ENCODE measurements around the gene ARHGEF12. TPM values are rescaled to one million over a fixed set of nuclear protein-coding genes. Genes with fewer than 3 reads are reported as not detected.

Gene ARHGEF12
- total RNA-seq, 1 donor from 2014 or later: 40.8 TPM

DNA sequence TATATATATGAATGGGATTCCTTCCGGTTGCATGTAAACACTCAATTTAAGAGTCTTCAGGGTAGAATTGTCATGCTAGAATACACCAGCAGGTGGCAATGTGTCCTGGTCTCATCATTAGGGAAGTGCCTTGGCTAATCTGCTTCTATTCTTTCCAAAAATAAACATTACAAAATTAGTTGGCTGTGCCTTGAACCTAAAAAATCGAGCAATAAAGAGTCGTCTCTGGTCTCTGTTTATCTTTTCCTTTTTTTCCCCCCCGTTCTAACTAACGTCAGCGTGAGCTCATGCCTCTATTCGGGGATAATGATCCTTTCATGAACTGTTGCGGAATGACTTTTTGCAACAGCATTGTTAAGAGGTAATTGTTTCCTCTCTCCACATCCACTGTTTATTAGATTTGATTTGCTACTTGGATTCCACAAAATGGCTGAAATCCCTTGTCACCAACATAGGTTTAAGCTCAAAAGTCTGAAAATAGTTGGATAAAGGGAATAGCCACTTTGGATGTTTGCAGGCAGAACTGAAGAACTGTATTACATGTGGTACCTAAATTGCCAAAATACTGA, 1.2 kb upstream of the ARHGEF12 start:
- H3K27ac Mint-ChIP-seq (ENCODE audit: unreplicated experiment): no peak overlapping the region
- peaks cover 5% of the 10 kb centered on the region for H3K9me3 Mint-ChIP-seq (ENCODE audit: unreplicated experiment)
- TF ChIP-seq, protein P1, sequence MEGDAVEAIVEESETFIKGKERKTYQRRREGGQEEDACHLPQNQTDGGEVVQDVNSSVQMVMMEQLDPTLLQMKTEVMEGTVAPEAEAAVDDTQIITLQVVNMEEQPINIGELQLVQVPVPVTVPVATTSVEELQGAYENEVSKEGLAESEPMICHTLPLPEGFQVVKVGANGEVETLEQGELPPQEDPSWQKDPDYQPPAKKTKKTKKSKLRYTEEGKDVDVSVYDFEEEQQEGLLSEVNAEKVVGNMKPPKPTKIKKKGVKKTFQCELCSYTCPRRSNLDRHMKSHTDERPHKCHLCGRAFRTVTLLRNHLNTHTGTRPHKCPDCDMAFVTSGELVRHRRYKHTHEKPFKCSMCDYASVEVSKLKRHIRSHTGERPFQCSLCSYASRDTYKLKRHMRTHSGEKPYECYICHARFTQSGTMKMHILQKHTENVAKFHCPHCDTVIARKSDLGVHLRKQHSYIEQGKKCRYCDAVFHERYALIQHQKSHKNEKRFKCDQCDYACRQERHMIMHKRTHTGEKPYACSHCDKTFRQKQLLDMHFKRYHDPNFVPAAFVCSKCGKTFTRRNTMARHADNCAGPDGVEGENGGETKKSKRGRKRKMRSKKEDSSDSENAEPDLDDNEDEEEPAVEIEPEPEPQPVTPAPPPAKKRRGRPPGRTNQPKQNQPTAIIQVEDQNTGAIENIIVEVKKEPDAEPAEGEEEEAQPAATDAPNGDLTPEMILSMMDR (IDR thresholded peaks at IDR 0.05; ENCODE audit: partially characterized antibody, unreplicated experiment): peak; percentile 72
- DNase-seq: peak; percentile 38
- peaks cover 3% of the 10 kb centered on the region for H3K27me3 Mint-ChIP-seq (ENCODE audit: unreplicated experiment)
- H3K4me3 Mint-ChIP-seq (ENCODE audit: unreplicated experiment): peak overlapping the region; percentile 82
- H3K4me1 Mint-ChIP-seq (ENCODE audit: low read depth, unreplicated experiment): peaks cover 27% of the 10 kb centered on the region
- no peaks in the 10 kb centered on the region for H3K36me3 Mint-ChIP-seq (ENCODE audit: unreplicated experiment)

DNA sequence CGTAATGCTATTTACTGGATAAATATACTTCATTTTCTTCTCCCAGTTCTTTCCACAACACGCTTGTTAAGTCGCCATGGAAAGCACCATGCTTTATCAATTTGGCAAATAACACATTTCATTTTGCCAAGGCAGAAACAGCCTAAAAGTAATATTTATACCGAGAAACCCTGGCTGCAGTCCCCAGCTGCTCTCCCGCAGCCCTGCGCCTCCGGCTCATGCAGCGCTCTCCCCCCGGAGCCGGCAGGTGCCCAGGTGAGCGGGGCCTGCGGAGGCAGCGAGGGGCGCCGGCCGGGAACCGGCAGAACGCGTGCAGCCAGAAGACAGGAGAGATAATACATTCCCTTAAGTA, 681 bp upstream of the ARHGEF12 start:
- Mint-ChIP-seq H3K4me3 (ENCODE audit: unreplicated experiment) (peak overlapping the region; percentile 82), H3K9me3 (ENCODE audit: unreplicated experiment) (peaks cover 5% of the 10 kb centered on the region), H3K27ac (ENCODE audit: unreplicated experiment) (no peak overlapping the region), H3K4me1 (ENCODE audit: low read depth, unreplicated experiment) (peaks cover 28% of the 10 kb centered on the region), H3K36me3 (ENCODE audit: unreplicated experiment) (no peaks in the 10 kb centered on the region), H3K27me3 (ENCODE audit: unreplicated experiment) (peaks cover 3% of the 10 kb centered on the region)
- TF ChIP-seq, protein P1 (IDR thresholded peaks at IDR 0.05; ENCODE audit: partially characterized antibody, unreplicated experiment): no peak
- DNase-seq: no peak

DNA sequence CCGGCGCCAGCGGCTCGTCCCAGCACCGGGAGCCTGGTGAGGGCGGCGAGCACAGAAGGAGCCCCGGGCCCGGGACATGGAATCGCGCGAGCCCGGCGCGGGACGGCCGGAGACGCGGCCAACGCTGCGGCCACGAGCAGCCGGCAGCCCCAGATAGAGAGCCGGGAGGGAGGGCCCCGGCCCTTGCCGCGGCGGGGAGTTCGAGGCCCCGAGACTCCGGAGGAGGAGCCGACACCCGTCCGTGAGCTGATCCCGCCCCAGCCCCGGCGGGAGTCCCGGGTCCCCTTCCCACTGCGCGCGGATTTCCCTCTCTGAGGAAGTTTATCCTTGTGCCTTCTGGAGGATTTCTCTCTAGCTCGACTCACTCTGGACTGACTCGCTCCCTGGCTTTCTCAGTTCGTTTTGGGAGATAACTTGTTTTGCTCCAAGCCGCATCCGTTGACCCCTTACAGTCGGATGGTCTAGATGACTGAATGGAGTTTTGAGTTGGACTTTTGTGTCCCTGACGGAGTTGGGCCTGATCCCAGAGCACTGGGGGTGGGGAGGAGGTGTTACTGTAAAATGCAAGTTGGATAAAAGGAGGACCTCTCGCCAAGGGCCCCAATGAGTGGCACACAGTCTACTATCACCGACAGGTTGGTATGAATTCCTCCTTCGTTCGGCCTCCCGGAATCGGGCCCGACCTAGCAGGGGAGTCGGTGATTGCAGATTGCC, 585 bp downstream of the ARHGEF12 start:
- TF ChIP-seq, protein P1 (IDR thresholded peaks at IDR 0.05; ENCODE audit: partially characterized antibody, unreplicated experiment): no peak
- peak; percentile 30 for DNase-seq
- Mint-ChIP-seq H3K27me3 (ENCODE audit: unreplicated experiment) (peaks cover 3% of the 10 kb centered on the region), H3K4me3 (ENCODE audit: unreplicated experiment) (peak overlapping the region; percentile 92), H3K36me3 (ENCODE audit: unreplicated experiment) (no peaks in the 10 kb centered on the region), H3K27ac (ENCODE audit: unreplicated experiment) (peak overlapping the region; percentile 90), H3K9me3 (ENCODE audit: unreplicated experiment) (peaks cover 5% of the 10 kb centered on the region), H3K4me1 (ENCODE audit: low read depth, unreplicated experiment) (peaks cover 28% of the 10 kb centered on the region)

DNA sequence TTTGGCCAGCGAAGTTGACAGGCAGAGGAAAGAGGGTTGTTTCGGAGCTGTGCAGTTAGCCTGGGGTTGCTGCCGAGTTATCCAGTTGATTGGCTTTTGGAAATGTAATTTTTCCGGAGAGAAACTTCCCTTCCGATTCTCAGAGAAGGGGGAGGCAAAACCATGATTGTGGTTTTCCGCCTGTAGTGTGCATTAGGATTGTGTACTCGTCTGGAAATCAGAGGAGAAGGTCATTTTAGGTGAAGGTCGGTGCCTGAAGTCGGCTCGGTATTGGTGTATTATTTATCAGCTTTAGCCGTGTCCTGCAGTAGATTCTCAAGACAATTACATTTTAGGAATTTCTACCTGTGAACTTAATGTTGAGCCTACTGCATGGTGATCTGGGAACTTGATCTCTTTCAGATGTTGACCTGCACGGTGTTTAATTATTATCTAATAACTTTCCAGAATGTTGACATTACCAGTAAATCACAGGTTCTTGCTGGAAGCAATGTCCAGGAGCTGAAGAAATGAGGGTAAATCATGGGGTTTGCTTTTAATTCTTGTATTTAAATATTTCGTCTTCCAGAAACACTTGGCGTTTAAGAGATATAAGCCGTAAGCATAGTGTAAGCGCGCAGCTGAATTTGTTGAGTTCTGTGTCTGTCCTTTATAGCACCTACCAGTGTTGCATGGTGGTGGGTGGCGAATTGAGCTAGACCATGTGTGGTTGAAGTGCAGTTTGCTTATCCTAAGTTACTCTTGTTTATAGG, 1.3 kb downstream of the ARHGEF12 start:
- Mint-ChIP-seq H3K27ac (ENCODE audit: unreplicated experiment) (peak overlapping the region; percentile 90), H3K4me3 (ENCODE audit: unreplicated experiment) (peak overlapping the region; percentile 92), H3K9me3 (ENCODE audit: unreplicated experiment) (peaks cover 5% of the 10 kb centered on the region), H3K36me3 (ENCODE audit: unreplicated experiment) (no peaks in the 10 kb centered on the region), H3K27me3 (ENCODE audit: unreplicated experiment) (peaks cover 3% of the 10 kb centered on the region), H3K4me1 (ENCODE audit: low read depth, unreplicated experiment) (peaks cover 33% of the 10 kb centered on the region)
- TF ChIP-seq, protein P1 (IDR thresholded peaks at IDR 0.05; ENCODE audit: partially characterized antibody, unreplicated experiment): no peak
- no peak for DNase-seq

All from glutamatergic neuron (in vitro differentiated cells).